GM12892 (cell line): ENCODE data around the gene L2HGDH.
"Not testable (repeated sequence)": the region's sequence is repeated elsewhere in the genome, so short reads cannot be mapped to it uniquely, and the experiment has no call there.

Source experiments
- POLR2A ChIP-seq: IDR thresholded peaks from 2 replicates; pipeline ENCODE4 v1.6.1; 2011; ENCODE audit warnings: low read depth, low read length, control low read depth
- POLR2AphosphoS5 ChIP-seq: IDR thresholded peaks from 2 replicates; pipeline ENCODE4 v1.6.1; 2011; ENCODE audit warnings: low read depth, low read length, control low read depth
- TAF1 ChIP-seq: IDR thresholded peaks from 2 replicates; pipeline ENCODE4 v1.6.1; 2011; ENCODE audit warnings: low read depth, mild to moderate bottlenecking, control low read depth, low read length, borderline replicate concordance

DNA sequence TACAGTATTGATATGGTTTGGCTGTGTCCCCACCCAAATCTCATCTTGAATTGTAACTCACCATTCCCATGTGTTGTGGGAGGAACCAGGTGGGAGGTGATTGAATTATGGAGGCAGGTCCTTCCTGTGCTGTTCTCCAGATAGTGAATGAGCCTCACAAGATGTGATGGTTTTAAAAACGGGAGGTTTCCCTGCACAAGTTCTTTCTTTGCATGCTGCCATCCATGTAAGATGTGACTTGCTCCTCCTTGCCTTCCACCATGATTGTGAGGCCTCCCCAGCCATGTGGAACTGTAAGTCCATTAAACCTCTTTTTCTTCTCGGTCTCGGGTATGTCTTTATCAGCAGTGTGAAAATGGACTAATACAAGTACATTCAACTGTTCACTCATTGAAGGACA, 2.1 kb upstream of the L2HGDH start:
- TF ChIP-seq POLR2A, POLR2AphosphoS5, TAF1: not testable (repeated sequence)
